Measurements from ENCODE around the gene SENP5. TPM values are rescaled to one million over a fixed set of nuclear protein-coding genes. Genes with fewer than 3 reads are reported as not detected.
"Not testable (repeated sequence)": the region's sequence is repeated elsewhere in the genome, so short reads cannot be mapped to it uniquely, and the experiment has no call there.

SENP5 gene
- total and polyA plus RNA-seq, 5 donors from 2014 or later, result 6.2 to 67.5 (median 7.1) TPM

GRCh38 chr3:196868297-196868661 is 559 bp downstream of the SENP5 start:
- Mint-ChIP-seq H3K36me3 (no peaks in the 10 kb centered on the region), H3K4me3 (peak overlapping the region; percentile 96 to 99 (median 96)), H3K9me3 (no peaks in the 10 kb centered on the region), H3K27ac (peak overlapping the region; percentile 93 to 96 (median 96)), H3K27me3 (peaks cover 6% of the 10 kb centered on the region), H3K4me1 (peaks cover 0 to 38% (median 26%) of the 10 kb centered on the region in 4 donors)
- no peak for ATAC-seq (ENCODE audit: low read depth in 2 of 2)
- no peaks in the 10 kb centered on the region for H3K9me3 ChIP-seq (ENCODE audit: control insufficient read depth in 2 of 2, low read length in 2 of 2)
- peaks cover 25% of the 10 kb centered on the region for H3K4me1 ChIP-seq (ENCODE audit: control insufficient read depth, insufficient read depth, low read length, poor library complexity, severe bottlenecking)
- H3K27me3 ChIP-seq (ENCODE audit: control insufficient read depth, insufficient read depth, low read length), result no peaks in the 10 kb centered on the region
- H3K27ac ChIP-seq (ENCODE audit: insufficient read depth, low read length, poor library complexity, severe bottlenecking), result peak overlapping the region; percentile 93
- peak; percentile 1 to 35 (median 4) for DNase-seq
- H3K4me3 ChIP-seq (ENCODE audit: low read depth, low read length), result peak overlapping the region; percentile 88
- peaks cover 5% of the 10 kb centered on the region for H3K36me3 ChIP-seq (ENCODE audit: control insufficient read depth, insufficient read depth, low read length)

GRCh38 chr3:196872316-196872715 is 4.6 kb downstream of the SENP5 start:
- H3K9me3 ChIP-seq (ENCODE audit: control insufficient read depth in 2 of 2, low read length in 2 of 2), result no peaks in the 10 kb centered on the region
- H3K4me3 ChIP-seq (ENCODE audit: low read depth, low read length), result no peak overlapping the region
- H3K27ac ChIP-seq (ENCODE audit: insufficient read depth, low read length, poor library complexity, severe bottlenecking), result no peak overlapping the region
- no peaks in the 10 kb centered on the region for H3K27me3 Mint-ChIP-seq
- peaks cover 8% of the 10 kb centered on the region for H3K36me3 ChIP-seq (ENCODE audit: control insufficient read depth, insufficient read depth, low read length)
- H3K36me3 Mint-ChIP-seq, result no peaks in the 10 kb centered on the region
- peaks cover 10 to 54% (median 39%) of the 10 kb centered on the region in 4 donors for H3K4me1 Mint-ChIP-seq
- no peaks in the 10 kb centered on the region for H3K9me3 Mint-ChIP-seq
- no peak for DNase-seq
- H3K4me3 Mint-ChIP-seq, result peak overlapping the region in 2 of 4 donors; percentile 4 to 81
- no peak for ATAC-seq (ENCODE audit: low read depth in 2 of 2)
- H3K27me3 ChIP-seq (ENCODE audit: control insufficient read depth, insufficient read depth, low read length), result no peaks in the 10 kb centered on the region
- peaks cover 22% of the 10 kb centered on the region for H3K4me1 ChIP-seq (ENCODE audit: control insufficient read depth, insufficient read depth, low read length, poor library complexity, severe bottlenecking)
- no peak overlapping the region for H3K27ac Mint-ChIP-seq

GRCh38 chr3:196874511-196875094 is 6.9 kb downstream of the SENP5 start:
- Mint-ChIP-seq H3K4me1 (peaks cover 31 to 65% (median 50%) of the 10 kb centered on the region in 4 donors), H3K27ac (peak overlapping the region in 2 of 3 donors; percentile 56 to 93), H3K4me3 (peak overlapping the region in 2 of 4 donors; percentile 41 to 59)
- not testable (repeated sequence) for H3K4me3 ChIP-seq (ENCODE audit: low read depth, low read length); H3K27me3 ChIP-seq (ENCODE audit: control insufficient read depth, insufficient read depth, low read length); H3K36me3 Mint-ChIP-seq; H3K27ac ChIP-seq (ENCODE audit: insufficient read depth, low read length, poor library complexity, severe bottlenecking); H3K27me3 Mint-ChIP-seq; ATAC-seq (ENCODE audit: low read depth in 2 of 2); H3K36me3 ChIP-seq (ENCODE audit: control insufficient read depth, insufficient read depth, low read length); DNase-seq; H3K9me3 ChIP-seq (ENCODE audit: control insufficient read depth in 2 of 2, low read length in 2 of 2); H3K9me3 Mint-ChIP-seq; H3K4me1 ChIP-seq (ENCODE audit: control insufficient read depth, insufficient read depth, low read length, poor library complexity, severe bottlenecking)

- no peak overlapping the region for H3K27ac Mint-ChIP-seq
- no peaks in the 10 kb centered on the region for H3K9me3 Mint-ChIP-seq
- H3K4me1 Mint-ChIP-seq, result peaks cover 32 to 64% (median 46%) of the 10 kb centered on the region in 4 donors
- H3K27me3 Mint-ChIP-seq, result no peaks in the 10 kb centered on the region
- H3K9me3 ChIP-seq (ENCODE audit: control insufficient read depth in 2 of 2, low read length in 2 of 2), result no peaks in the 10 kb centered on the region
- H3K27ac ChIP-seq (ENCODE audit: insufficient read depth, low read length, poor library complexity, severe bottlenecking), result no peak overlapping the region
- no peaks in the 10 kb centered on the region for H3K4me1 ChIP-seq (ENCODE audit: control insufficient read depth, insufficient read depth, low read length, poor library complexity, severe bottlenecking)
- peaks cover 8% of the 10 kb centered on the region for H3K36me3 Mint-ChIP-seq
- DNase-seq, result no peak
- peaks cover 10% of the 10 kb centered on the region for H3K36me3 ChIP-seq (ENCODE audit: control insufficient read depth, insufficient read depth, low read length)
- no peak for ATAC-seq (ENCODE audit: low read depth in 2 of 2)
- H3K4me3 Mint-ChIP-seq, result peak overlapping the region in 1 of 4 donors; percentile 59
- H3K27me3 ChIP-seq (ENCODE audit: control insufficient read depth, insufficient read depth, low read length), result no peaks in the 10 kb centered on the region
- H3K4me3 ChIP-seq (ENCODE audit: low read depth, low read length), result no peak overlapping the region
Observed at GRCh38 chr3:196875258-196875657, 7.5 kb downstream of the SENP5 start.

GRCh38 chr3:196883361-196883760 is 15.6 kb downstream of the SENP5 start:
- Histone ChIP-seq H3K27me3 (ENCODE audit: control insufficient read depth, insufficient read depth, low read length) (no peaks in the 10 kb centered on the region), H3K4me3 (ENCODE audit: low read depth, low read length) (peak overlapping the region; percentile 37), H3K4me1 (ENCODE audit: control insufficient read depth, insufficient read depth, low read length, poor library complexity, severe bottlenecking) (no peaks in the 10 kb centered on the region), H3K36me3 (ENCODE audit: control insufficient read depth, insufficient read depth, low read length) (peaks cover 29% of the 10 kb centered on the region), H3K9me3 (ENCODE audit: control insufficient read depth in 2 of 2, low read length in 2 of 2) (no peaks in the 10 kb centered on the region), H3K27ac (ENCODE audit: insufficient read depth, low read length, poor library complexity, severe bottlenecking) (no peak overlapping the region)
- Mint-ChIP-seq H3K4me1 (peaks cover 26 to 56% (median 28%) of the 10 kb centered on the region in 4 donors), H3K36me3 (peaks cover 25% of the 10 kb centered on the region), H3K9me3 (no peaks in the 10 kb centered on the region), H3K27ac (peak overlapping the region; percentile 40 to 89 (median 63)), H3K27me3 (no peaks in the 10 kb centered on the region), H3K4me3 (peak overlapping the region in 1 of 4 donors; percentile 47)
- DNase-seq, result peak in 1 of 3 donors; percentile 28
- no peak for ATAC-seq (ENCODE audit: low read depth in 2 of 2)

GRCh38 chr3:196886144-196886543 is 18.4 kb downstream of the SENP5 start:
- H3K27me3 ChIP-seq (ENCODE audit: control insufficient read depth, insufficient read depth, low read length), result no peaks in the 10 kb centered on the region
- H3K36me3 ChIP-seq (ENCODE audit: control insufficient read depth, insufficient read depth, low read length), result peaks cover 27% of the 10 kb centered on the region
- no peak for DNase-seq
- H3K4me3 ChIP-seq (ENCODE audit: low read depth, low read length), result no peak overlapping the region
- no peak for ATAC-seq (ENCODE audit: low read depth in 2 of 2)
- no peaks in the 10 kb centered on the region for H3K9me3 ChIP-seq (ENCODE audit: control insufficient read depth in 2 of 2, low read length in 2 of 2)
- H3K4me1 ChIP-seq (ENCODE audit: control insufficient read depth, insufficient read depth, low read length, poor library complexity, severe bottlenecking), result no peaks in the 10 kb centered on the region
- Mint-ChIP-seq H3K4me3 (no peak overlapping the region), H3K36me3 (peaks cover 28% of the 10 kb centered on the region), H3K9me3 (no peaks in the 10 kb centered on the region), H3K27me3 (no peaks in the 10 kb centered on the region), H3K27ac (no peak overlapping the region), H3K4me1 (peaks cover 14 to 59% (median 35%) of the 10 kb centered on the region in 4 donors)
- H3K27ac ChIP-seq (ENCODE audit: insufficient read depth, low read length, poor library complexity, severe bottlenecking), result no peak overlapping the region

GRCh38 chr3:196889844-196890708 is 22.4 kb downstream of the SENP5 start:
- H3K36me3 ChIP-seq (ENCODE audit: control insufficient read depth, insufficient read depth, low read length), result peaks cover 22% of the 10 kb centered on the region
- Mint-ChIP-seq H3K4me3 (no peak overlapping the region), H3K9me3 (no peaks in the 10 kb centered on the region), H3K36me3 (peaks cover 23% of the 10 kb centered on the region), H3K27me3 (no peaks in the 10 kb centered on the region), H3K4me1 (peaks cover 0 to 60% (median 38%) of the 10 kb centered on the region in 4 donors), H3K27ac (peak overlapping the region in 1 of 3 donors; percentile 34)
- ATAC-seq (ENCODE audit: low read depth in 2 of 2) (no peak), DNase-seq (no peak)
- no peak overlapping the region for H3K27ac ChIP-seq (ENCODE audit: insufficient read depth, low read length, poor library complexity, severe bottlenecking)
- H3K27me3 ChIP-seq (ENCODE audit: control insufficient read depth, insufficient read depth, low read length), result no peaks in the 10 kb centered on the region
- no peak overlapping the region for H3K4me3 ChIP-seq (ENCODE audit: low read depth, low read length)
- H3K4me1 ChIP-seq (ENCODE audit: control insufficient read depth, insufficient read depth, low read length, poor library complexity, severe bottlenecking), result no peaks in the 10 kb centered on the region
- no peaks in the 10 kb centered on the region for H3K9me3 ChIP-seq (ENCODE audit: control insufficient read depth in 2 of 2, low read length in 2 of 2)
